HCT116 (cell line): Measurements from ENCODE around the gene LYPD3.

Experiments used
- EGR1 ChIP-seq: IDR thresholded peaks from 2 replicates; pipeline ENCODE4 v1.6.1; 2012; ENCODE audit warnings: low read depth
- EZH2phosphoT487 ChIP-seq: fragments of 200-600 bp; IDR thresholded peaks from 2 replicates; pipeline ENCODE4 v1.6.1; 2018; ENCODE audit warnings: antibody characterized with exemption, borderline replicate concordance
- POLR2A ChIP-seq: IDR thresholded peaks from 2 replicates; pipeline ENCODE4 v1.7.0; 2011; ENCODE audit warnings: borderline replicate concordance; ENCODE audit not compliant: insufficient read depth, insufficient read length; ENCODE audit errors: extremely low read depth
- POLR2AphosphoS5 ChIP-seq: IDR thresholded peaks from 2 replicates; pipeline ENCODE4 v1.6.1; 2011; ENCODE audit warnings: mild to moderate bottlenecking, low read depth, low read length, moderate library complexity
- TF ChIP-seq, protein P1 (sequence below), 3 experiments: fragments of 200-600 bp in 1 of 3; sonication (generic) in 1 of 3; IDR thresholded peaks in 2 of 3; conservative IDR thresholded peaks in 1 of 3; 2 replicates each; pipeline ENCODE4 v1.5.1; 2012 to 2017; ENCODE audit warnings: low read depth in 2 of 3, low read length in 2 of 3, antibody characterized with exemption in 1 of 3, borderline replicate concordance in 1 of 3, control low read depth in 1 of 3, mild to moderate bottlenecking in 1 of 3, mixed read lengths in 1 of 3, mixed run types in 1 of 3, moderate library complexity in 1 of 3; ENCODE audit not compliant: insufficient read depth in 1 of 3

DNA sequence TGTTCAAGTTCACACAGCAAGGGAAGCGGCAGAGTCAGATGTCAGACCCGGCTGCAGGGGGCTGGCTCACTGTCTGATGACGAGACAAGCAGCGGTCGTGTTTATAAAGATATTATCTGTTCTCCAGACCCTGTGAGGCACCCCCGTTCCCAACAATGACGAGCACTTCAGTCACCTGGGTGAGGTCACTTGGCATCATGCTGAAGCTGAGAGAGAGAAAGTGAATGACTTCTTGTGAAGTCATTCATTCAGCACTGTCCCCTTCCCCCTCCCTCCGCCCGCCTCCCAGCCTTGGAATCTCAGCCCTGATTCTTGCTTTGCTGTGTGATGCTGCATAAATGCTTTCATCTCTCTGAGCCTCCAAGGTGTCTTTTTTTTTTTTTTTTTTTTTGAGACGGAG lies 4.9 kb upstream of the LYPD3 start:
- TF ChIP-seq, protein P1, sequence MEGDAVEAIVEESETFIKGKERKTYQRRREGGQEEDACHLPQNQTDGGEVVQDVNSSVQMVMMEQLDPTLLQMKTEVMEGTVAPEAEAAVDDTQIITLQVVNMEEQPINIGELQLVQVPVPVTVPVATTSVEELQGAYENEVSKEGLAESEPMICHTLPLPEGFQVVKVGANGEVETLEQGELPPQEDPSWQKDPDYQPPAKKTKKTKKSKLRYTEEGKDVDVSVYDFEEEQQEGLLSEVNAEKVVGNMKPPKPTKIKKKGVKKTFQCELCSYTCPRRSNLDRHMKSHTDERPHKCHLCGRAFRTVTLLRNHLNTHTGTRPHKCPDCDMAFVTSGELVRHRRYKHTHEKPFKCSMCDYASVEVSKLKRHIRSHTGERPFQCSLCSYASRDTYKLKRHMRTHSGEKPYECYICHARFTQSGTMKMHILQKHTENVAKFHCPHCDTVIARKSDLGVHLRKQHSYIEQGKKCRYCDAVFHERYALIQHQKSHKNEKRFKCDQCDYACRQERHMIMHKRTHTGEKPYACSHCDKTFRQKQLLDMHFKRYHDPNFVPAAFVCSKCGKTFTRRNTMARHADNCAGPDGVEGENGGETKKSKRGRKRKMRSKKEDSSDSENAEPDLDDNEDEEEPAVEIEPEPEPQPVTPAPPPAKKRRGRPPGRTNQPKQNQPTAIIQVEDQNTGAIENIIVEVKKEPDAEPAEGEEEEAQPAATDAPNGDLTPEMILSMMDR (IDR thresholded peaks at IDR 0.05 in 2 of 3, conservative IDR thresholded peaks at IDR 0.05 in 1 of 3; ENCODE audit: borderline replicate concordance in 1 of 3, insufficient read depth in 1 of 3, low read depth in 2 of 3, low read length in 2 of 3), result no peak
- TF ChIP-seq EZH2phosphoT487 (no peak), EGR1 (no peak), POLR2A (no peak), POLR2AphosphoS5 (no peak)
